ENCODE data around the gene OTUD5. TPM values are rescaled to one million over a fixed set of nuclear protein-coding genes. Genes with fewer than 3 reads are reported as not detected.

OTUD5 gene
- total RNA-seq, 1 donor from 2014 or later, result 21.2 TPM

GRCh38 chrX:48902135-48902534, 55.3 kb downstream of the OTUD5 start:
- no peak overlapping the region for H3K27ac ChIP-seq (replicated peaks)
- H3K4me1 ChIP-seq, result peaks cover 15% of the 10 kb centered on the region
- no peak for TF ChIP-seq CTCF (IDR thresholded peaks at IDR 0.05; ENCODE audit: borderline replicate concordance)
- no peak for DNase-seq
- no peaks in the 10 kb centered on the region for H3K27me3 ChIP-seq (ENCODE audit: low read depth)
- no peaks in the 10 kb centered on the region for H3K9me3 ChIP-seq (replicated peaks)
- intact Hi-C loops (cut with micrococcal nuclease), result no loop called here
- H3K4me3 ChIP-seq, result no peak overlapping the region
- H3K36me3 ChIP-seq, result peaks cover 34% of the 10 kb centered on the region

- no peaks in the 10 kb centered on the region for H3K27me3 ChIP-seq (ENCODE audit: low read depth)
- peaks cover 34% of the 10 kb centered on the region for H3K36me3 ChIP-seq
- DNase-seq, result no peak
- TF ChIP-seq CTCF (IDR thresholded peaks at IDR 0.05; ENCODE audit: borderline replicate concordance), result no peak
- H3K4me1 ChIP-seq, result peaks cover 24% of the 10 kb centered on the region
- intact Hi-C loops (cut with micrococcal nuclease), result no loop called here
- no peaks in the 10 kb centered on the region for H3K9me3 ChIP-seq (replicated peaks)
- H3K4me3 ChIP-seq, result no peak overlapping the region
- H3K27ac ChIP-seq (replicated peaks), result no peak overlapping the region
Observed at GRCh38 chrX:48901069-48901468, 56.3 kb downstream of the OTUD5 start.

GRCh38 chrX:48899078-48899410, 58.4 kb downstream of the OTUD5 start:
- peaks cover 24% of the 10 kb centered on the region for H3K4me1 ChIP-seq
- no peak for TF ChIP-seq CTCF (IDR thresholded peaks at IDR 0.05; ENCODE audit: borderline replicate concordance)
- intact Hi-C loops (cut with micrococcal nuclease), result no loop called here
- H3K36me3 ChIP-seq, result peaks cover 27% of the 10 kb centered on the region
- no peaks in the 10 kb centered on the region for H3K9me3 ChIP-seq (replicated peaks)
- no peak overlapping the region for H3K4me3 ChIP-seq
- H3K27me3 ChIP-seq (ENCODE audit: low read depth), result no peaks in the 10 kb centered on the region
- no peak overlapping the region for H3K27ac ChIP-seq (replicated peaks)
- no peak for DNase-seq

GRCh38 chrX:48897625-48898306, 59.6 kb downstream of the OTUD5 start, which contains the start of the genes PQBP1 and TIMM17B:
Gene PQBP1 (plus strand): TSS chrX:48897930. CDS start chrX:48898510, 580 bp downstream.
Gene TIMM17B (minus strand): TSS chrX:48897768. CDS start chrX:48897749, 19 bp downstream.
- Histone ChIP-seq H3K4me1 (peaks cover 24% of the 10 kb centered on the region), H3K9me3 (replicated peaks) (no peaks in the 10 kb centered on the region), H3K27me3 (ENCODE audit: low read depth) (no peaks in the 10 kb centered on the region), H3K27ac (replicated peaks) (peak within 1 kb of the TSS; percentile 94), H3K4me3 (peak within 1 kb of the TSS; percentile 82), H3K36me3 (peaks cover 36% of the 10 kb centered on the region)
- no peak for TF ChIP-seq CTCF (IDR thresholded peaks at IDR 0.05; ENCODE audit: borderline replicate concordance)
- peak; percentile 89 for DNase-seq
- intact Hi-C loops (cut with micrococcal nuclease), result no loop called here

GRCh38 chrX:48897157-48897624, 60.2 kb downstream of the OTUD5 start:
- DNase-seq, result peak; percentile 60
- intact Hi-C loops (cut with micrococcal nuclease), result no loop called here
- no peaks in the 10 kb centered on the region for H3K9me3 ChIP-seq (replicated peaks)
- no peak for TF ChIP-seq CTCF (IDR thresholded peaks at IDR 0.05; ENCODE audit: borderline replicate concordance)
- H3K4me1 ChIP-seq, result peaks cover 25% of the 10 kb centered on the region
- H3K36me3 ChIP-seq, result peaks cover 30% of the 10 kb centered on the region
- H3K27me3 ChIP-seq (ENCODE audit: low read depth), result no peaks in the 10 kb centered on the region
- H3K4me3 ChIP-seq, result peak overlapping the region; percentile 82
- peak overlapping the region; percentile 94 for H3K27ac ChIP-seq (replicated peaks)
